H1 (cell line): ENCODE data around the gene NXPH2.

ENCODE experiments used
- CTCF ChIP-seq, 3 experiments: IDR thresholded peaks; 1 replicate in 2 of 3; 2 replicates in 1 of 3; pipeline versions ENCODE4 v1.5.1 to v1.6.1; 2011; ENCODE audit warnings: low read length in 3 of 3, mild to moderate bottlenecking in 3 of 3, inconsistent platforms in 2 of 3, low read depth in 1 of 3, moderate library complexity in 1 of 3; ENCODE audit not compliant: insufficient read depth in 1 of 3; ENCODE audit errors: control extremely low read depth in 1 of 3
- EZH2 ChIP-seq: fragments of 200-600 bp; sonication (generic); IDR thresholded peaks from 2 replicates; pipeline ENCODE4 v1.7.1; 2012; ENCODE audit warnings: low read depth, mild to moderate bottlenecking, moderate library complexity, low read length, inconsistent platforms; ENCODE audit not compliant: severe bottlenecking
- GTF2F1 ChIP-seq: IDR thresholded peaks from 2 replicates; pipeline ENCODE4 v1.6.1; 2012; ENCODE audit warnings: low read depth, low read length, improper control_type of control experiment, borderline replicate concordance
- JUND ChIP-seq: IDR thresholded peaks from 2 replicates; pipeline ENCODE4 v1.6.1; 2011; ENCODE audit warnings: mild to moderate bottlenecking, improper control_type of control experiment, low read length
- POLR2A ChIP-seq, 2 experiments: IDR thresholded peaks; 1 replicate in 1 of 2; 2 replicates in 1 of 2; pipeline ENCODE4 v1.6.1; 2011; ENCODE audit warnings: low read depth in 2 of 2, low read length in 2 of 2, mild to moderate bottlenecking in 2 of 2; ENCODE audit errors: control extremely low read depth in 1 of 2
- POLR2AphosphoS5 ChIP-seq: IDR thresholded peaks from 2 replicates; pipeline ENCODE4 v1.6.1; 2011; ENCODE audit warnings: low read depth, low read length
- TAF1 ChIP-seq: IDR thresholded peaks from 2 replicates; pipeline ENCODE4 v1.6.1; 2011; ENCODE audit warnings: mild to moderate bottlenecking, low read depth, low read length
- TEAD4 ChIP-seq: IDR thresholded peaks from 2 replicates; pipeline ENCODE4 v1.6.1; 2012; ENCODE audit warnings: low read depth, low read length, inconsistent platforms, mixed read lengths
- TF ChIP-seq, protein P1 (sequence below): IDR thresholded peaks from 2 replicates; pipeline ENCODE4 v1.6.1; 2012; ENCODE audit warnings: inconsistent platforms
- TF ChIP-seq, protein P2 (sequence below): IDR thresholded peaks from 2 replicates; pipeline ENCODE4 v1.6.1; 2011; ENCODE audit warnings: low read depth, mild to moderate bottlenecking, low read length; ENCODE audit not compliant: insufficient read depth

- TF ChIP-seq, protein P1, sequence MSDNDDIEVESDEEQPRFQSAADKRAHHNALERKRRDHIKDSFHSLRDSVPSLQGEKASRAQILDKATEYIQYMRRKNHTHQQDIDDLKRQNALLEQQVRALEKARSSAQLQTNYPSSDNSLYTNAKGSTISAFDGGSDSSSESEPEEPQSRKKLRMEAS = no peak
- no peak for TF ChIP-seq TEAD4
- TF ChIP-seq CTCF (IDR thresholded peaks at IDR 0.05; ENCODE audit: control extremely low read depth in 1 of 3, insufficient read depth in 1 of 3, low read depth in 1 of 3, low read length in 3 of 3) = no peak
- no peak for TF ChIP-seq JUND
- no peak for TF ChIP-seq EZH2
- TF ChIP-seq POLR2AphosphoS5 = no peak
- no peak for TF ChIP-seq GTF2F1
- TF ChIP-seq, protein P2, sequence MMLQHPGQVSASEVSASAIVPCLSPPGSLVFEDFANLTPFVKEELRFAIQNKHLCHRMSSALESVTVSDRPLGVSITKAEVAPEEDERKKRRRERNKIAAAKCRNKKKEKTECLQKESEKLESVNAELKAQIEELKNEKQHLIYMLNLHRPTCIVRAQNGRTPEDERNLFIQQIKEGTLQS = no peak
- no peak for TF ChIP-seq POLR2A (IDR thresholded peaks at IDR 0.05; ENCODE audit: control extremely low read depth in 1 of 2, low read depth in 2 of 2, low read length in 2 of 2)
- no peak for TF ChIP-seq TAF1
Observed at GRCh38 chr2:138762533-138762932, 17.7 kb downstream of the NXPH2 start.
